Thoracic aorta (tissue), 2 donors: Measurements from ENCODE around the gene NSRP1. TPM values are rescaled to one million over a fixed set of nuclear protein-coding genes. Genes with fewer than 3 reads are reported as not detected.
"Not testable (repeated sequence)": the region's sequence is repeated elsewhere in the genome, so short reads cannot be mapped to it uniquely, and the experiment has no call there.

Experiments used
- ATAC-seq: fragments of 150-250 bp; one replicate; pipeline ENCODE4 v1.8.0; 2017; ENCODE audit warnings: low read depth; ENCODE audit not compliant: insufficient number of reproducible peaks, low FRiP score
- DNase-seq: peaks from one replicate; pipeline ENCODE4 v3.0.0-alpha.2; 2020; ENCODE audit warnings: low spot score
- H3K27ac ChIP-seq, 2 donors: fragments of 200-600 bp; sonication (generic); 1 replicate in 1 of 2; 2 replicates in 1 of 2; pipeline ENCODE4 v1.5.1; 2016; ENCODE audit warnings: mild to moderate bottlenecking in 2 of 2, moderate library complexity in 2 of 2
- H3K27me3 ChIP-seq: fragments of 200-600 bp; sonication (generic); replicated peaks from 2 replicates; pipeline ENCODE4 v1.6.0; 2016; ENCODE audit warnings: mild to moderate bottlenecking; ENCODE audit not compliant: insufficient read depth
- H3K36me3 ChIP-seq: fragments of 200-600 bp; sonication (generic); one replicate; pipeline ENCODE4 v1.5.1; 2016
- H3K4me1 ChIP-seq, 2 donors: fragments of 200-600 bp; sonication (generic); 1 replicate in 1 of 2; 2 replicates in 1 of 2; pipeline versions ENCODE4 v1.5.1 to v1.6.0; 2016; ENCODE audit warnings: low read depth in 2 of 2, mild to moderate bottlenecking in 1 of 2; ENCODE audit not compliant: control insufficient read depth in 1 of 2
- H3K4me3 ChIP-seq: fragments of 200-600 bp; sonication (generic); 2 replicates; pipeline ENCODE4 v1.5.1; 2016; ENCODE audit warnings: mild to moderate bottlenecking
- H3K9me3 ChIP-seq: fragments of 200-600 bp; sonication (generic); 2 replicates; pipeline ENCODE4 v1.5.1; 2016
- total RNA-seq, 2 donors: library from RNA; depleted of rRNA; stranded (reverse); fragments of >200 nt; gene quantifications; one replicate each; pipeline versions ENCODE4 v1.1.0 to v1.2.3, GENCODE V29; 2016
- TF ChIP-seq, protein P1 (sequence below): fragments of 200-600 bp; sonication (generic); IDR thresholded peaks from one replicate; pipeline ENCODE4 v1.5.1; 2019; ENCODE audit warnings: antibody characterized with exemption

The NSRP1 gene
- total RNA-seq, 2 donors from 2014 or later, result 32.9 to 58.3 TPM

DNA sequence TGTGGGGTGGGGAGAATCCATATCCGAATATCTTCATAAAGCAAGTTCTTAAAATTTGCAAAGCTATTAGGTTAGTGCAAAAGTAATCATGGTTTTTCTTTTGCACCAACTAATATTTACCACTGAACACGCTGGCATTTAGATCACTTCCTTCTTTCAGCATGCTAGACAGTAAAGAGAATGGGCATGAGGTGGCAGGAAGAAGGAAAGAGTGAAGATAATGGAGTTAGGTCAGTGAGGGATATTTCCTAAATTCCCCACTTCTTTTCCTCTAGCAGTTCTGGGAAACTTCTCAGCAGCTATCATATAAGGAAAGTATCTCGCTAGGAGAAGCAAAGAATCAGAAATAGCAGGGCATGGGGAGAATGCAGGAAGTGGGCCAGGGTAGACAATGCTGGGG lies 79.9 kb downstream of the NSRP1 start:
- TF ChIP-seq, protein P1, sequence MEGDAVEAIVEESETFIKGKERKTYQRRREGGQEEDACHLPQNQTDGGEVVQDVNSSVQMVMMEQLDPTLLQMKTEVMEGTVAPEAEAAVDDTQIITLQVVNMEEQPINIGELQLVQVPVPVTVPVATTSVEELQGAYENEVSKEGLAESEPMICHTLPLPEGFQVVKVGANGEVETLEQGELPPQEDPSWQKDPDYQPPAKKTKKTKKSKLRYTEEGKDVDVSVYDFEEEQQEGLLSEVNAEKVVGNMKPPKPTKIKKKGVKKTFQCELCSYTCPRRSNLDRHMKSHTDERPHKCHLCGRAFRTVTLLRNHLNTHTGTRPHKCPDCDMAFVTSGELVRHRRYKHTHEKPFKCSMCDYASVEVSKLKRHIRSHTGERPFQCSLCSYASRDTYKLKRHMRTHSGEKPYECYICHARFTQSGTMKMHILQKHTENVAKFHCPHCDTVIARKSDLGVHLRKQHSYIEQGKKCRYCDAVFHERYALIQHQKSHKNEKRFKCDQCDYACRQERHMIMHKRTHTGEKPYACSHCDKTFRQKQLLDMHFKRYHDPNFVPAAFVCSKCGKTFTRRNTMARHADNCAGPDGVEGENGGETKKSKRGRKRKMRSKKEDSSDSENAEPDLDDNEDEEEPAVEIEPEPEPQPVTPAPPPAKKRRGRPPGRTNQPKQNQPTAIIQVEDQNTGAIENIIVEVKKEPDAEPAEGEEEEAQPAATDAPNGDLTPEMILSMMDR, result no peak
- DNase-seq (no peak), ATAC-seq (no peak)
- Histone ChIP-seq H3K27me3 (no peaks in the 10 kb centered on the region), H3K4me1 (no peaks in the 10 kb centered on the region), H3K27ac (no peak overlapping the region), H3K9me3 (no peaks in the 10 kb centered on the region), H3K36me3 (no peaks in the 10 kb centered on the region), H3K4me3 (no peak overlapping the region)

DNA sequence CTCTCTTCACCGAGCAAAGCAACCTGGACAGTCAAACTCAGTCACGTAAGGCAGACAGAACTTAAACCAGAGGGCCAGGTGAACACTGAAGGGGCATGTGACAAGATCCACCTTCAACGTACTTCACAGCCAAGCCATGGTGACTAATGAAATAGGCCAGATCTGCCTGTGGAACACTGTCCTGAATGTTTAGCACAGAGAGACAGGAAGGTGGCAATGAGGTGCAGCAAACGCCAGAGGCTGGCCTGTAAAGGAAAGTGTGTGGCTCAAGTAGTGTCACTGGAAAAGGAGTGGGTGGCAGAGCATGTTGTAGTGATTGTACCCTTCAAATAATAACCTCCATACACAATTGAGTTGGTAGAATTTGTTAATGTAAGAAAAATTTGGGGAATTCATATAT lies 80.8 kb downstream of the NSRP1 start:
- Histone ChIP-seq H3K27me3 (no peaks in the 10 kb centered on the region), H3K36me3 (no peaks in the 10 kb centered on the region), H3K9me3 (no peaks in the 10 kb centered on the region), H3K4me1 (no peaks in the 10 kb centered on the region), H3K4me3 (no peak overlapping the region), H3K27ac (no peak overlapping the region)
- ATAC-seq, result no peak
- TF ChIP-seq, protein P1, result no peak
- DNase-seq, result no peak

GRCh38 chr17:30199600-30199999 lies 83.0 kb downstream of the NSRP1 start:
- Histone ChIP-seq H3K9me3 (no peaks in the 10 kb centered on the region), H3K4me1 (no peaks in the 10 kb centered on the region), H3K27me3 (no peaks in the 10 kb centered on the region), H3K27ac (no peak overlapping the region), H3K4me3 (no peak overlapping the region), H3K36me3 (no peaks in the 10 kb centered on the region)
- TF ChIP-seq, protein P1, result no peak
- no peak for ATAC-seq
- DNase-seq, result no peak

DNA sequence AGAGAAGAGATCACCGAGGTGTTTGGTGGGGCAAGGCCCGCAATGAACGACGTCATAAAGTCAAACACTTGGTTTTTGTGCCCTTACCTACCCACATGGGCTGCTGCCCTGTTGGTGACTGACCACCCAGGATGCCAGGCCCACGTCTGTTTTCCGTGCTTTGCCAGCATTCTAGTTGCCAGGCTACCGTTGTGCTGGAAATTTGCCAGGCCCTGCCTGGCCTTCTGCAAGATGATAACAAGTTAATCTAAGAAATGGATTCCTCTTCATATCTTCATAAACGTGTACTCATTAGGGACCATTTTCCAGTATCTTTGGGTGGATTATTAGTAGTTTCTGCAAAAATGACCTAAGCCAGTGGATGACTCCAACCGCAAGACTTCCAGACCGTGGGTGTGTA lies 83.5 kb downstream of the NSRP1 start:
- no peaks in the 10 kb centered on the region for H3K27me3 ChIP-seq
- ATAC-seq (no peak), DNase-seq (no peak)
- H3K36me3 ChIP-seq, result no peaks in the 10 kb centered on the region
- no peak overlapping the region for H3K4me3 ChIP-seq
- no peaks in the 10 kb centered on the region for H3K4me1 ChIP-seq
- TF ChIP-seq, protein P1, result no peak
- no peak overlapping the region for H3K27ac ChIP-seq
- no peaks in the 10 kb centered on the region for H3K9me3 ChIP-seq

GRCh38 chr17:30200656-30201055 lies 84.0 kb downstream of the NSRP1 start:
- ATAC-seq, H3K4me1 ChIP-seq, H3K27me3 ChIP-seq, H3K9me3 ChIP-seq, DNase-seq, H3K36me3 ChIP-seq, H3K4me3 ChIP-seq, H3K27ac ChIP-seq: not testable (repeated sequence)

- DNase-seq (no peak), ATAC-seq (no peak)
- Histone ChIP-seq H3K27ac (no peak overlapping the region), H3K9me3 (no peaks in the 10 kb centered on the region), H3K4me1 (no peaks in the 10 kb centered on the region), H3K27me3 (no peaks in the 10 kb centered on the region), H3K4me3 (no peak overlapping the region), H3K36me3 (no peaks in the 10 kb centered on the region)
- TF ChIP-seq, protein P1, result no peak
Observed at GRCh38 chr17:30203471-30203981, 86.9 kb downstream of the NSRP1 start.
